Hepatocyte (in vitro differentiated cells): Measurements from ENCODE around the gene PLK5. TPM values are rescaled to one million over a fixed set of nuclear protein-coding genes. Genes with fewer than 3 reads are reported as not detected.
A peak's percentile ranks its signal among the peaks of the same experiment; 100 is the strongest.

ENCODE experiments used
- DNase-seq: peaks from one replicate; pipeline ENCODE4 v3.0.0-alpha.2; 2016; ENCODE audit warnings: low spot score
- H2AFZ ChIP-seq: fragments of 200-600 bp; sonication (generic); 2 replicates; pipeline ENCODE4 v1.6.0; 2016; ENCODE audit warnings: antibody characterized with exemption, mild to moderate bottlenecking
- H3K27ac ChIP-seq: fragments of 200-600 bp; sonication (generic); 2 replicates; pipeline ENCODE4 v1.5.1; 2016; ENCODE audit warnings: mild to moderate bottlenecking
- H3K27me3 ChIP-seq: fragments of 200-600 bp; sonication (generic); 2 replicates; pipeline ENCODE4 v1.6.1; 2016
- H3K36me3 ChIP-seq: fragments of 200-600 bp; sonication (generic); replicated peaks from 2 replicates; pipeline ENCODE4 v1.5.1; 2016; ENCODE audit warnings: low read depth; ENCODE audit not compliant: insufficient read depth
- H3K4me1 ChIP-seq: fragments of 200-600 bp; sonication (generic); 2 replicates; pipeline ENCODE4 v1.5.1; 2016; ENCODE audit warnings: mild to moderate bottlenecking, moderate library complexity; ENCODE audit not compliant: insufficient read depth
- H3K4me2 ChIP-seq: fragments of 200-600 bp; sonication (generic); 2 replicates; pipeline ENCODE4 v1.6.0; 2016
- H3K4me3 ChIP-seq: fragments of 200-600 bp; sonication (generic); 2 replicates; pipeline ENCODE4 v1.5.1; 2016; ENCODE audit warnings: mild to moderate bottlenecking
- H3K79me2 ChIP-seq: fragments of 200-600 bp; sonication (generic); 2 replicates; pipeline ENCODE4 v1.6.0; 2017; ENCODE audit warnings: mild to moderate bottlenecking
- H3K9me2 ChIP-seq: fragments of 200-600 bp; sonication (generic); replicated peaks from 2 replicates; pipeline ENCODE4 v1.6.0; 2017; ENCODE audit warnings: mild to moderate bottlenecking; ENCODE audit not compliant: insufficient read depth
- H3K9me3 ChIP-seq: fragments of 200-600 bp; sonication (generic); 2 replicates; pipeline ENCODE4 v1.5.1; 2016; ENCODE audit warnings: low read depth, mild to moderate bottlenecking
- H4K20me1 ChIP-seq: fragments of 200-600 bp; sonication (generic); 2 replicates; pipeline ENCODE4 v1.6.0; 2016; ENCODE audit warnings: mild to moderate bottlenecking; ENCODE audit not compliant: insufficient read depth, poor library complexity, severe bottlenecking
- EZH2 ChIP-seq: fragments of 200-600 bp; sonication (generic); IDR thresholded peaks from 2 replicates; pipeline ENCODE4 v1.6.1; 2016; ENCODE audit warnings: antibody characterized with exemption, mild to moderate bottlenecking, borderline replicate concordance
- EZH2phosphoT487 ChIP-seq: fragments of 200-600 bp; sonication (generic); IDR thresholded peaks from one replicate; pipeline ENCODE4 v1.6.1; 2018; ENCODE audit warnings: antibody characterized with exemption, mild to moderate bottlenecking, low read depth, moderate library complexity; ENCODE audit not compliant: unreplicated experiment, severe bottlenecking
- WGBS: methylation state at CpG from one replicate; pipeline ENCODE4 v1.1.6; 2016; ENCODE audit warnings: low lambda C conversion rate; ENCODE audit errors: missing lambda C conversion rate; 5-methylcytosine and 5-hydroxymethylcytosine counted together
- polyA plus RNA-seq: library from polyadenylated mRNA; unstranded; fragments of >200 nt; fragmentation: Nextera tagmentation; extraction: Ambion mirVana; gene quantifications from 2 replicates; pipeline ENCODE4 v1.2.1, GENCODE V29; 2016
- total RNA-seq: library from RNA; depleted of rRNA; stranded (reverse); fragments of >200 nt; gene quantifications from 2 replicates; pipeline ENCODE4 v1.2.3, GENCODE V29; 2014
- TF ChIP-seq, protein P1 (sequence below): fragments of 200-600 bp; sonication (generic); IDR thresholded peaks from 2 replicates; pipeline ENCODE4 v1.5.1; 2016; ENCODE audit warnings: antibody characterized with exemption, mild to moderate bottlenecking; ENCODE audit not compliant: poor library complexity

The PLK5 gene
- total and polyA plus RNA-seq, 2 experiments from 2014 or later = 0.53 TPM; not detected in 1

DNA sequence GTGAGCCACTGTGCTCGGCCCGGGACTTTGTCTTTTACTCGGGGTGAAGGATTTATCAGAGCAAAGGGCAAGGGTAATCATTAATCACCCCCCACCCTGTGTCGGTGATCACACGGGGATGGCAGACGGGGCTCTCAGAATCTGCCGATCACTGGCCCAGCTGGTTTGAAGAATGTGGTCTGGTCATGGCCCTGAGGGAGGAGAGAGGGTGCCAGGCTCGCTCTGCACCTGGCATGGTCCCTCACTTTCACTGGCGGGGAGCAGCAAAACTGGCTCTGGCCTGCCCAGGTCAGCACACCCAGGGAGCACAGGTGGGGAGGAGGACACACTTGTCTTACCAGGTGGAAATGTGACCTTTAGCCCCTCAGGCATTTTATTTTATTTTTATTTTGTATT, 22.7 kb upstream of the PLK5 start:
- H3K4me1 ChIP-seq = peaks cover 16% of the 10 kb centered on the region
- 57% methylated on average over 9 of the region's 9 CpGs for WGBS
- peak overlapping the region; percentile 49 for H3K27ac ChIP-seq
- H3K79me2 ChIP-seq = no peaks in the 10 kb centered on the region
- no peak overlapping the region for H2AFZ ChIP-seq
- no peaks in the 10 kb centered on the region for H3K9me2 ChIP-seq
- H3K4me3 ChIP-seq = no peak overlapping the region
- no peaks in the 10 kb centered on the region for H3K27me3 ChIP-seq
- TF ChIP-seq, protein P1, sequence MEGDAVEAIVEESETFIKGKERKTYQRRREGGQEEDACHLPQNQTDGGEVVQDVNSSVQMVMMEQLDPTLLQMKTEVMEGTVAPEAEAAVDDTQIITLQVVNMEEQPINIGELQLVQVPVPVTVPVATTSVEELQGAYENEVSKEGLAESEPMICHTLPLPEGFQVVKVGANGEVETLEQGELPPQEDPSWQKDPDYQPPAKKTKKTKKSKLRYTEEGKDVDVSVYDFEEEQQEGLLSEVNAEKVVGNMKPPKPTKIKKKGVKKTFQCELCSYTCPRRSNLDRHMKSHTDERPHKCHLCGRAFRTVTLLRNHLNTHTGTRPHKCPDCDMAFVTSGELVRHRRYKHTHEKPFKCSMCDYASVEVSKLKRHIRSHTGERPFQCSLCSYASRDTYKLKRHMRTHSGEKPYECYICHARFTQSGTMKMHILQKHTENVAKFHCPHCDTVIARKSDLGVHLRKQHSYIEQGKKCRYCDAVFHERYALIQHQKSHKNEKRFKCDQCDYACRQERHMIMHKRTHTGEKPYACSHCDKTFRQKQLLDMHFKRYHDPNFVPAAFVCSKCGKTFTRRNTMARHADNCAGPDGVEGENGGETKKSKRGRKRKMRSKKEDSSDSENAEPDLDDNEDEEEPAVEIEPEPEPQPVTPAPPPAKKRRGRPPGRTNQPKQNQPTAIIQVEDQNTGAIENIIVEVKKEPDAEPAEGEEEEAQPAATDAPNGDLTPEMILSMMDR = no peak
- TF ChIP-seq EZH2phosphoT487 = no peak
- no peak for TF ChIP-seq EZH2
- DNase-seq = no peak
- no peaks in the 10 kb centered on the region for H3K9me3 ChIP-seq
- H4K20me1 ChIP-seq = no peaks in the 10 kb centered on the region
- peak overlapping the region; percentile 39 for H3K4me2 ChIP-seq
- H3K36me3 ChIP-seq = no peaks in the 10 kb centered on the region

DNA sequence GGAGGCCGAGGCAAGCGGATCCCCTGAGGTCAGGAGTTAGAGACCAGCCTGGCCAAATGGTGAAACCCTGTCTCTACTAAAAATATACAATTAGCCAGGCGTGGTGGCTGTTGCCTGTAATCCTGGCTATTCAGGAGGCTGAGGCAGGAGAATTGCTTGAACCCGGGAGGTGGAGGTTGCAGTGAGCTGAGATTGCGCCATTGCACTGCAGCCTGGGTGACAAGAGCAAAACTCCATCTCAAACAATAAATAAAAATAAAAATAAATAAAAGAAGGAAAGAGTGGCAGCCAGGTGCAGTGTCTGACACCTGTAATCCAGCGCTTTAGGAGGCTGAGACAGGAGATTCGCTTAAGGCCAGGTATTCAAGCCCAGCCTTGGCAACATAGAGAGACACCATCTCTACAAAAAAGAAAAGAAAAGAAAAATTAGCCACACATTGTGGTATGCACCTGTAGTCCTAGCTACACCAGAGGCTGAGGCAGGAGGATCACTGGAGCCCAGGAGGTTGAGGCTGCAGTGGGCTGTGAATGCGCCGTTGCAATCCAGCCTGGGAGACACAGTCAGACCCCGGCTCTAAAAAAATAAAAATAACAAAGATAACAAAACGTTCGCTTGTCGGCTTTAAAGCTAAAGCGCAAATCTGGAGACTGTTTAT, 21.3 kb upstream of the PLK5 start:
- H3K27ac ChIP-seq = peak overlapping the region; percentile 68
- H3K4me2 ChIP-seq = peak overlapping the region; percentile 74
- H3K4me3 ChIP-seq = no peak overlapping the region
- H3K9me2 ChIP-seq = no peaks in the 10 kb centered on the region
- peaks cover 16% of the 10 kb centered on the region for H3K4me1 ChIP-seq
- H4K20me1 ChIP-seq = no peaks in the 10 kb centered on the region
- H3K27me3 ChIP-seq = no peaks in the 10 kb centered on the region
- no peaks in the 10 kb centered on the region for H3K36me3 ChIP-seq
- no peaks in the 10 kb centered on the region for H3K9me3 ChIP-seq
- TF ChIP-seq EZH2phosphoT487 (no peak), EZH2 (no peak)
- TF ChIP-seq, protein P1 = no peak
- H2AFZ ChIP-seq = no peak overlapping the region
- 72% methylated on average over 14 of the region's 14 CpGs for WGBS
- no peaks in the 10 kb centered on the region for H3K79me2 ChIP-seq
- no peak for DNase-seq

DNA sequence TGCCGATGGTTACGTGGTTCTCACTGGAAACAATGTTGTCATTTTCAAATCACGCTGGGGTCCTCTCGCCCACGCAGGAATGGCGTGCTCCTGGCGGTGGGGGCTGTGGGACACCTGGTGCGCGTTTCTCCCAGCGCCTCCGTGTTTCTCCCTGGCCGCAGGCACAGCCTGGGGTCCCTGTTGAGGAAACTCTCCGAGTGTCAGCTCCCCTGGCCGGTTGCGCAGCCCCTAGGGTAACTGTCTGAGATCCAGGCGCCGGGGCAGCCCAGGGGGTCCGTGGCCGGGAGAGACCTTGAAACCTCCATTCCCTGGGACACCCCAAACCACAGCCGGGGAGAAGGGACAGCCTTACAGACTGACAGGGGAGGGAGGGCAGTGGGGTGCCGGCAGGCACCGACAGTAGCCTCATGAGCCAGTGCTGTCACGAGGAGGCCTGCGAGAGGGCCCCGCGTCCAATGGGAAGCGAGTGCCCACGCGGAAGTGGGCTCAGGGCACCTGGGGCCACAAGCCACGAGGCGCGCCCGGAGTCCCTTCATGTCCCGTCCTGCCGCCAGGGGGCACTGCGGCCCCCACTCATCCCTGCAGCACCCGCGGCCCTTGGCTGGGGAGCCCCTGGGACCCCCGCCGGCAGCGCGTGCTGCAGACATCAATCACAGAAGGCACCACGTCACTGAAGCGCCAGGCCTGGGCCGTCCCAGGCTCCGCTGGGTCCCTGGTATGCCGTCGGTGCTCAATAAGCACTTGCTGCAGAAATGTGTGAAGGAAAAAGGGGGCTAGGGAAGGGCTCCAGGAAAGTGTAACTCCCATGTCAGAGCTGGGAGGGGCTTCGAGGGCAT, 20.6 kb upstream of the PLK5 start:
- H3K4me2 ChIP-seq = peak overlapping the region; percentile 74
- peak; percentile 81 for DNase-seq
- TF ChIP-seq, protein P1 = peak; percentile 67
- TF ChIP-seq EZH2phosphoT487 = no peak
- peak overlapping the region; percentile 68 for H3K27ac ChIP-seq
- H3K4me3 ChIP-seq = no peak overlapping the region
- H3K9me3 ChIP-seq = no peaks in the 10 kb centered on the region
- WGBS = 23% methylated on average over 42 of the region's 49 CpGs
- no peaks in the 10 kb centered on the region for H3K27me3 ChIP-seq
- no peaks in the 10 kb centered on the region for H3K9me2 ChIP-seq
- H4K20me1 ChIP-seq = no peaks in the 10 kb centered on the region
- H3K79me2 ChIP-seq = no peaks in the 10 kb centered on the region
- no peak overlapping the region for H2AFZ ChIP-seq
- no peaks in the 10 kb centered on the region for H3K36me3 ChIP-seq
- H3K4me1 ChIP-seq = peaks cover 9% of the 10 kb centered on the region
